Thyroid gland (tissue), 4 donors: ENCODE results near the gene ATP2B1.

Source experiments
- POLR2A ChIP-seq, 2 donors: fragments of 450-650 bp; IDR thresholded peaks; one replicate each; pipeline ENCODE4 v1.6.1; 2017; ENCODE audit warnings: antibody characterized with exemption in 2 of 2, mild to moderate bottlenecking in 2 of 2, moderate library complexity in 1 of 2
- TF ChIP-seq, protein P1 (sequence below), 6 experiments: fragments of 200-600 bp in 3 of 6; fragments of 450-650 bp in 3 of 6; sonication (generic) in 3 of 6; IDR thresholded peaks; one replicate each; pipeline ENCODE4 v1.5.1; 2016 to 2019; ENCODE audit warnings: antibody characterized with exemption in 6 of 6, mild to moderate bottlenecking in 2 of 6, inconsistent platforms in 1 of 6, moderate library complexity in 1 of 6

DNA sequence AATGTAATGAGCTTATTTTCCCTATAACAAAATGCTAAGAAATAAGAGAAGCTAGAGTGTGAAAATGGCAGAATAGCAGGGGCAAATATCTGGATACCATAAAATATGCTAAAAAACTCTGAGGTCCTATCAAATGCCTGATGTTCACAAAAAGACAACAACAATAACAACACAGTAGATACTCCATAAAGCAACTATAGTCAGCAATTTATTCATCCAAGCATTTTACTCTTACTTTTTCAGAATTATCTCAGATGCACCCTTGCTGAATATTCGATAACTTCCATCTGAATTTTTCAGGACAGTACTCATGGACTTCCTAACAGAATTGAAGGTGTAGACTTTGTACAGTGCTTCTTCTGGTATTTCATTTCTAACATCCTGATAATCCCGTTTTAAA is 88.9 kb downstream of the ATP2B1 start:
- TF ChIP-seq, protein P1, sequence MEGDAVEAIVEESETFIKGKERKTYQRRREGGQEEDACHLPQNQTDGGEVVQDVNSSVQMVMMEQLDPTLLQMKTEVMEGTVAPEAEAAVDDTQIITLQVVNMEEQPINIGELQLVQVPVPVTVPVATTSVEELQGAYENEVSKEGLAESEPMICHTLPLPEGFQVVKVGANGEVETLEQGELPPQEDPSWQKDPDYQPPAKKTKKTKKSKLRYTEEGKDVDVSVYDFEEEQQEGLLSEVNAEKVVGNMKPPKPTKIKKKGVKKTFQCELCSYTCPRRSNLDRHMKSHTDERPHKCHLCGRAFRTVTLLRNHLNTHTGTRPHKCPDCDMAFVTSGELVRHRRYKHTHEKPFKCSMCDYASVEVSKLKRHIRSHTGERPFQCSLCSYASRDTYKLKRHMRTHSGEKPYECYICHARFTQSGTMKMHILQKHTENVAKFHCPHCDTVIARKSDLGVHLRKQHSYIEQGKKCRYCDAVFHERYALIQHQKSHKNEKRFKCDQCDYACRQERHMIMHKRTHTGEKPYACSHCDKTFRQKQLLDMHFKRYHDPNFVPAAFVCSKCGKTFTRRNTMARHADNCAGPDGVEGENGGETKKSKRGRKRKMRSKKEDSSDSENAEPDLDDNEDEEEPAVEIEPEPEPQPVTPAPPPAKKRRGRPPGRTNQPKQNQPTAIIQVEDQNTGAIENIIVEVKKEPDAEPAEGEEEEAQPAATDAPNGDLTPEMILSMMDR (IDR thresholded peaks at IDR 0.05), result no peak
- no peak for TF ChIP-seq POLR2A (IDR thresholded peaks at IDR 0.05)
